GM19468 (cell line): ENCODE results near the gene CHCHD6.

Experiments used
- ATAC-seq: cut with Tn5 transposase; IDR thresholded peaks from one replicate; pipeline ENCODE4 v1.9.1; 2021; ENCODE audit warnings: mild to moderate bottlenecking, moderate library complexity, moderate number of reproducible peaks; ENCODE audit not compliant: unreplicated experiment; ENCODE audit errors: extremely low read depth

The CHCHD6 gene

GRCh38 chr3:126734106-126734723, 30.2 kb downstream of the CHCHD6 start:
- no peak for ATAC-seq

DNA sequence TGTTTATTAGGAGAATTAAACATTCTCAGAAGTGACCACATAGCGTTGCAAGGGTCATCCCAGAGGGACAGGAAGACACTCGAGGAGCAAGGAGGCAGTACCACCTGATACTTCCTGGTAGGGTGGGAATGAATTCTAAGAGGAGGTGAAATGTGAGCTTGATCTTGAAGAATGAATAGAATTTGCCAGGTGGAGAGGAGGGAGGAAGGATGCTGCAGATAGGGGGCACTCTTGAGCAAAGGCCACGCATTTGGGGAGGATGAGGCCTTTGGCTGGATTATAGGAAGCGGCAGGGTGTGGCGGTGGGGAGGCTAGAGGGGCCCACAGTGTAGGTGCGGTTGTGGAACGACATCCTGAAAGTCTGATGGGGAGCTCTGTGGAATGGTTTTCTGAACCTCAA, 33.5 kb downstream of the CHCHD6 start:
- ATAC-seq = no peak

GRCh38 chr3:126742057-126742456, 38.0 kb downstream of the CHCHD6 start:
- ATAC-seq = no peak

GRCh38 chr3:126743350-126743749, 39.3 kb downstream of the CHCHD6 start:
- ATAC-seq = no peak

GRCh38 chr3:126743781-126744180, 39.7 kb downstream of the CHCHD6 start:
- ATAC-seq = no peak

- no peak for ATAC-seq
Observed at GRCh38 chr3:126745760-126746394, 41.8 kb downstream of the CHCHD6 start.

DNA sequence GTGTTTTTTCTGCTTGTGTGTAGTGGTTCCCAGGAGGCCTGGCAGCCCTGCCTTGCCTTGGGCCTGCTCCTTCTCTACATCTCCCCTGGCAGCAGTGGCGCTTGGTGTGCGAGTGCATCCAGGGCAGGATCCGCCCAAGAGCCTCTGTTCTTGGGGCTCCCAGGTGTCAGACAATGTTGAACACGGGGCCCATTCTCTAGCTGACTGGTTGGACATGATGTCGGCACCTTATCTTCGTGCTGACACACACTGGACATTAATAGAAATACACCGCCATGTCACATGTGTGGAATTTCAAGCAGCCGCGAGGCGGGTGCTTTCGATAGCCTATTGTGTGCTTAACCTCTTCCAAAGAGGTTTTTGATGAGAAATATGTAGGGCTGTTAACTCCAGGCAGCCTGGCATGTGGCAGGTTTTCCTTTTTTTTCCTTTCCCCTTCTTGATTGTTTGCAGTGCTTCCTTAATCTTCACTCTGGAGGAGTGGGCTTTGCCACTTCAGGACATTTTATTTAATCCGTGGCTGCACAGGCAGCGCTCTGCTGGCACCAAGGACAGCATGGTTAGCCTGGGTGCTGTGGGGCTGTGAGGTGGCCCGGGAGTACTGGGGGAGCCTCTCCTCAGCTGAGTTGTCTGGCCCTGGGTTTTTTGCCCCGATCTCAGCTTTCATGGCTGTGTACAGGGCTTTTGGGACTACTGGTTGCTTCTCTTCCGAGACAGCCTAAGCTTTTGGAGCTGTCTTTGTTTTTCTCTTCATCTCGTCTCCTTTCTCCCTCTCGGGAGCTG, 42.5 kb downstream of the CHCHD6 start:
- no peak for ATAC-seq

- ATAC-seq = no peak
Observed at GRCh38 chr3:126747768-126748167, 43.7 kb downstream of the CHCHD6 start.

DNA sequence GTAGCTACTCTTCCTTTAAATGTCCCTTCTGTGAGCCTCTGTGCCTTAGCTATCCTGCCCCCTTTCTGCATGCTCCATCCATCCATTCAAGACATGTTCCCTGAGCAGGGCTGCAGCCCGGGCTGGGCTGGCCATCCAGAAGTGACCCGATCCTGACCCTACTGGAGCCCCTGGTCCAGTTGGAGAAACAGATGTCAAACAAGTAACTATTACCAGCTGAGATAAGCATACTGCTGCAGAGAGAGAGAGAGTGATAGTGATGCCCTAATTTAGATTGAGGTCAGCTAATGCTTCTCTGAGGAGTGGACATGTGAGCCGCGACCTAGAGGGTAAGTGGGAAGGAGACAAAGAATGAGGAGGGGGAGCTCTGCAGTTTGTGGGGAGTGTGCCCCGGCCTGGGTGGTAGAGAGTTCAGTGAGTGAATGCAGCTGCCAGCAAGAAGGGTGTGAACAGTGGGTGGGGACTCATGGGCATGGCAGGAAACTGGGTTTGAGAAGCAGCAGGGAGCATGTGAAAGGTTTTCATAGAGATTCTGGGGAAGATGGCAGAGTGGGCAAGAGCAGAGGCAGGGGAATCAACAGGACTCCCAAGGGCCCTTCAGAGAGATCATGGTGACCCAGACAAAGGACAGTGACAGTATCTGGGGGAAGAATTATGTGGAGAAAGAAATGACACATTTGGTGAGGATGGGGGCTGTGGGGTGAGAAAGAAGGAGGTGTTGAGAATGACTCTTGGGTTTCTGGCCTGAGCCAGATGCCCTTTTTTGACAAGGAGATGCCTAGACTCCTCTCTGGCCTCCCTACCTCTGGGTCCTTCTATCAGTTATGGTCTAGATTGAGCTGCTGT, 44.9 kb downstream of the CHCHD6 start:
- ATAC-seq = no peak

- ATAC-seq = no peak
Observed at GRCh38 chr3:126749547-126749875, 45.5 kb downstream of the CHCHD6 start.

GRCh38 chr3:126749931-126750755, 46.1 kb downstream of the CHCHD6 start:
- no peak for ATAC-seq

DNA sequence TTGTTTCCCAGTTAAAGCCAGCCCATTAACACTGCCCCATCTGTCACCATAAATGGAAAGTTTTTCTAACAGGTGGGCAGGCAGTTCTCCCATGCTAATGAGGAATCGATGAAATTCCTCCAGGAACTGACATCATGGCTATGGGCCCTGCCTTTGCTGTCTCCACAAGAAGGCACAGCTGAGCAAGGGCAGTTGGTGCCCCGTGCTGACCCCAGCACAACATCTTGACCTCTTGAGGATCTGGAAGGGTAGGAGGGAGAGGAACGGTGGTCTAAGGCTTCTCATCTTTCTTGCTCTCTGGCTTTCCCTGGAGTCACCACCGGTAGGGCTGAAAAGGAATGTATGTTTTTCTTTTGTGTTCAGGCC, 46.7 kb downstream of the CHCHD6 start:
- ATAC-seq = no peak

DNA sequence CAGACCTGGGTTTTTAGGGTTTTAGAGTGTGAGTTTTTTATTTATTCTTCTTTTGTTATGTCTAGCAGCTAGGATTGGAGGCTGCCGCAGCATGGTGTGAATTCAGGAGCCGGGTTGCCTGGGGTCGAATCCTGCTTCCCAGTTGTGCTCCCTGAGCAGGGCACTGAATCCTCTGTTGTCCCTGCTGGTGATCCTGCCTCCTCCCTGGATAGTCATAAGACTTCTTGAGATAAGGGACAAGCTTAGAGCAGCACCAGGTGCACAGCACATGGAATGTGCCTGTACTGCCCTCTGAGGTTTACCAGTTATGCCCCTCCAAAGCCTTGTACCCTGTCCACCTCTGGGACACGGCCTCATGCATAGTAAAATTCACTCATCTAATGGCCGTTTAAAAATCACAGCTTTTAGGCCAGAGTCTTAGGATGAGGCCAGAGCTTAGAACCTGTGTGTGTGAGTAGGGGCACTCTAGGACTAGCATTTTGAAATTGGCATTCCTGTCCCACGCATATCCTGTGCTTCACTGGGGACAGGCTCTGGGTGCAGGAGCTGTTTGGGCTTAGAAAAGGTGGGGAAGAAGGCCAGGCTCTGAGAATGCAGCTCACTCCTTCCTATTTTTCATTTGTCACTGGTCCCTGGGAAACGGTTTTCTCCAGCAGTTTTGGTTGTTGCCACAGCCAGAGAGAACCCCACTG, 47.7 kb downstream of the CHCHD6 start:
- ATAC-seq = no peak

DNA sequence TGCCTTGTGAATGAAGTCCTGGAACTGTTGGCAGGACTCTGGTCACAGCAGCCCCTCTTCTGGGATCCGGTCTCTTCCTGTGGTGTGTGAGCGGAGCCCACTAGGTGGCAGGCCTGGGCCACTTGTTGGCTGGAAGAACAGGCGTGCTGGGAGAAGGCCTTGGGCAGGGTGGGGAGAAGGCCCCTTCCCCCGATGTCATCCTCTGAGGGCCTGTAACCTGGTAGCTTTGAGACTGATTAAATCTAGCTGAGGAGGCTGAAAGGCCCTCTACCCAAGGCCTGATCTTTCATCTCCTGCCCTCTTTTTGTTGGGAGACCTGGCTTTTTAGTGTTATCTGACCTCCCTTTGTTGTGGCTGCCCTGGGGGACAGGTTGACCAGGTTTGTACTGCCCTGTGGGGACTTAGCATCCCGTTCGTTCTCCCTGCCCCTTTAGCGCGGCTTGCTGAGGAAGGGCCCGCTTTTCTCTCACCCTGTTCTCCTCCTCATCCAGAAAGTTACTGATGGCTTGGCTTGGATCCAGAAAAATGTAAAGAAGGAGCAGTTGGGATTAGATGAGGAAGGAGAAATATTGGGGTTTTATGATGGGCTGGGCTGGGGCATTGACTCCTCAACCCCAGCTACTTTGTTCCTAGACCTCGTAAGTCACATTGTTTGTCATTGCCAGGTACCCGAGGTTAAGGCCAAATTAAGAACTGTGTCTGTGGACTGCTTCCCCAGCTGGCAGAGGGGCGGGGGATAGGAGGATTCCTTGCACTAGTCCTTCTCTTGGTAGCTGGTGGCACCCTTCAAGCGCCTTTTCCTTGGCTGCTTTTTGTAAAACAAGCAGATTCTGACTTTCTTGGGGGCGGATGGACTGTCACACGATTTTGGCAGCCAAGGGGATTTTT, 48.5 kb downstream of the CHCHD6 start:
- ATAC-seq = no peak

DNA sequence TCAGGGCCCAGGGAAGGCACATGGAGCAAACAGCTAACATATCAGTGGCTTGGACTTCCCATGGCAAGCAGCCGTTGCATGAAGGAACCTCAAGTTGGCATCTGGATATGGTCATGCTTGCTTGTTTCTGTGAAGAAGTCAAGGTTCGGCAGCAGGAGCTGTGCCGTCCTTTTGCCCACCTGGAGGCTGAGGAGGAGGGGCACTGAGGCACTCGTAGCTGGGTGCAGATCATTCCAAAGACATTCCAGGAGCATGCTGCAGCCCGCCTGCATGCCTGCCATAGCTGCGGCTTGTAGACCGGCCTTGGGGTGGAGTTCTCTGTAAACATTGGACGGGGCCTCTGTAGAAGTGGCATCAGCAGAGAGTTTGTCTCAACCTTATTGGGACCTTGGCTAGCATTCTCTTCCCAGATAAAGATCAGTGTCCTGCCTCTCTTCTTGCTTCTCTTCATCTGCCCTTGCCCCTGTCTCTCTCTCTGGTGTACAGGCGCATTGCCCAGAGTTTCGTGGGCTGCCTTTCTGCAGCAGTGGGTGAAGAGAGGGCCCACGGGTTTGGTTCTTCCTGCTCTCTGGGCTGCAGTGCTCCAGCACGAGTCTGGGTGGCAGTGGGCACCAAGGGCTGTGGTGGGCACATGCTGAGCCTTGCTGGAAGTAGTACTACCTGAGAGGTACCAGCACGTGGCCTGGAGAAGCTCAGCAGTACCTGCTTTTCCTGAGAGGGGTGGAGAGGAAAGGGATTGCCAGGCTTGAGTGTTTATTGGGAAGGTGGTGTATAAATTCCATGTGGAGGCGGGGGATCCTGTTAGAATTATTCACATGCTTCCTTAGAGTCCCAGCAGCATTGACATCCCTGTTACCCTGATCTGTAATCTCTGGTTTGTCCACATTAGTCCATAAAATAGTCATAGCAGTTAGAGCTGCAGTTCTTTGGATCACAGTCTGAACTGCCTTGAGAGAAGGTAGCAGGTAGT, 49.4 kb downstream of the CHCHD6 start:
- no peak for ATAC-seq

- no peak for ATAC-seq
Observed at GRCh38 chr3:126755866-126756265, 51.8 kb downstream of the CHCHD6 start.

- no peak for ATAC-seq
Observed at GRCh38 chr3:126758026-126758425, 54.0 kb downstream of the CHCHD6 start.
